Measurements from ENCODE around the gene IFITM2. TPM values are rescaled to one million over a fixed set of nuclear protein-coding genes. Genes with fewer than 3 reads are reported as not detected.
"Not testable (repeated sequence)": the region's sequence is repeated elsewhere in the genome, so short reads cannot be mapped to it uniquely, and the experiment has no call there.

Gene IFITM2
- total and polyA plus RNA-seq, 2 donors (not counting 1 experiment from before 2014, with no cell fraction given): 51.2 to 714 TPM

GRCh38 chr11:313787-314553 is 6.4 kb downstream of the IFITM2 start, which contains the start of gene IFITM1:
Gene IFITM1, plus strand, starts transcription at chr11:314040. Its CDS starts 131 bp downstream, at chr11:314171.
- Histone ChIP-seq H3K4me2 (ENCODE audit: extremely low read depth, insufficient read depth, low read length) (peak within 1 kb of the TSS; percentile 92), H3K27ac (ENCODE audit: insufficient read depth, low read length) (peak within 1 kb of the TSS; percentile 50), H3K36me3 (ENCODE audit: control insufficient read depth, insufficient read depth, low read length) (no peaks in the 10 kb centered on the region), H4K20me1 (ENCODE audit: control insufficient read depth, extremely low read depth, insufficient read depth, low read length) (no peaks in the 10 kb centered on the region), H3K9me3 (ENCODE audit: control insufficient read depth, insufficient read depth, low read depth, low read length) (no peaks in the 10 kb centered on the region), H3K79me2 (ENCODE audit: control insufficient read depth, insufficient read depth, low read length) (peaks cover 11% of the 10 kb centered on the region), H3K27me3 (ENCODE audit: control insufficient read depth, insufficient read depth, low read length) (no peaks in the 10 kb centered on the region), H2AFZ (ENCODE audit: low read length) (no peak within 1 kb of the TSS), H3K4me1 (ENCODE audit: control insufficient read depth, extremely low read depth, insufficient read depth, low read length) (peaks cover 10% of the 10 kb centered on the region), H3K9ac (ENCODE audit: insufficient read depth, low read length) (peak within 1 kb of the TSS; percentile 26), H3K4me3 (replicated peaks in 1 of 4; ENCODE audit: control extremely low read depth in 1 of 4, insufficient read depth in 1 of 4, low read depth in 3 of 4, low read length in 4 of 4) (peak within 1 kb of the TSS; percentile 45 to 79 (median 64))
- TF ChIP-seq EZH2 (IDR thresholded peaks at IDR 0.05; ENCODE audit: low read length, missing control alignments): no peak
- TF ChIP-seq CTCF (conservative IDR thresholded peaks at IDR 0.05 in 1 of 2, IDR thresholded peaks at IDR 0.05 in 1 of 2; ENCODE audit: low read depth in 1 of 2, low read length in 2 of 2): no peak
- DNase-seq (ENCODE audit: low read depth in 2 of 2): peak; percentile 68 to 86

- Histone ChIP-seq H3K4me3 (replicated peaks in 1 of 4; ENCODE audit: control extremely low read depth in 1 of 4, insufficient read depth in 1 of 4, low read depth in 3 of 4, low read length in 4 of 4) (peak overlapping the region in 2 of 4 experiments; percentile 64 to 79), H3K4me1 (ENCODE audit: control insufficient read depth, extremely low read depth, insufficient read depth, low read length) (peaks cover 10% of the 10 kb centered on the region), H3K4me2 (ENCODE audit: extremely low read depth, insufficient read depth, low read length) (peak overlapping the region; percentile 92)
- H3K27ac ChIP-seq (ENCODE audit: insufficient read depth, low read length); H2AFZ ChIP-seq (ENCODE audit: low read length); H3K9ac ChIP-seq (ENCODE audit: insufficient read depth, low read length); H3K9me3 ChIP-seq (ENCODE audit: control insufficient read depth, insufficient read depth, low read depth, low read length); H4K20me1 ChIP-seq (ENCODE audit: control insufficient read depth, extremely low read depth, insufficient read depth, low read length); H3K36me3 ChIP-seq (ENCODE audit: control insufficient read depth, insufficient read depth, low read length); DNase-seq (ENCODE audit: low read depth in 2 of 2); H3K79me2 ChIP-seq (ENCODE audit: control insufficient read depth, insufficient read depth, low read length); H3K27me3 ChIP-seq (ENCODE audit: control insufficient read depth, insufficient read depth, low read length): not testable (repeated sequence)
These were observed 6.9 kb downstream of the IFITM2 start for GRCh38 chr11:314554-314875.

- H3K9ac ChIP-seq (ENCODE audit: insufficient read depth, low read length): no peak overlapping the region
- H3K4me1 ChIP-seq (ENCODE audit: control insufficient read depth, extremely low read depth, insufficient read depth, low read length): peaks cover 10% of the 10 kb centered on the region
- peaks cover 1% of the 10 kb centered on the region for H3K36me3 ChIP-seq (ENCODE audit: control insufficient read depth, insufficient read depth, low read length)
- DNase-seq (ENCODE audit: low read depth in 2 of 2): no peak
- peak overlapping the region; percentile 48 for H3K4me2 ChIP-seq (ENCODE audit: extremely low read depth, insufficient read depth, low read length)
- H2AFZ ChIP-seq (ENCODE audit: low read length): no peak overlapping the region
- H3K9me3 ChIP-seq (ENCODE audit: control insufficient read depth, insufficient read depth, low read depth, low read length): no peaks in the 10 kb centered on the region
- H4K20me1 ChIP-seq (ENCODE audit: control insufficient read depth, extremely low read depth, insufficient read depth, low read length): no peaks in the 10 kb centered on the region
- no peaks in the 10 kb centered on the region for H3K27me3 ChIP-seq (ENCODE audit: control insufficient read depth, insufficient read depth, low read length)
- H3K79me2 ChIP-seq (ENCODE audit: control insufficient read depth, insufficient read depth, low read length): peaks cover 7% of the 10 kb centered on the region
- H3K4me3 ChIP-seq (replicated peaks in 1 of 4; ENCODE audit: control extremely low read depth in 1 of 4, insufficient read depth in 1 of 4, low read depth in 3 of 4, low read length in 4 of 4): peak overlapping the region in 2 of 4 experiments; percentile 41 to 64
- no peak overlapping the region for H3K27ac ChIP-seq (ENCODE audit: insufficient read depth, low read length)
- TF ChIP-seq CTCF (conservative IDR thresholded peaks at IDR 0.05 in 1 of 2, IDR thresholded peaks at IDR 0.05 in 1 of 2; ENCODE audit: low read depth in 1 of 2, low read length in 2 of 2) (no peak), EZH2 (IDR thresholded peaks at IDR 0.05; ENCODE audit: low read length, missing control alignments) (no peak)
These were observed 7.5 kb downstream of the IFITM2 start for GRCh38 chr11:315051-315481.

Measured in fibroblast of lung (primary cell).